KMS-11 (cell line): ENCODE results near the gene ZSCAN1.

ENCODE experiments used
- H2AFZ ChIP-seq: fragments of 200-600 bp; sonication (generic); 2 replicates; pipeline ENCODE4 v1.6.1; 2016; ENCODE audit warnings: antibody characterized with exemption, mixed run types, low read depth
- H3K27ac ChIP-seq: fragments of 200-600 bp; sonication (generic); 2 replicates; pipeline ENCODE4 v1.6.1; 2016; ENCODE audit warnings: mild to moderate bottlenecking, mixed run types
- H3K27me3 ChIP-seq: fragments of 200-600 bp; sonication (generic); 2 replicates; pipeline ENCODE4 v1.6.1; 2017; ENCODE audit warnings: mild to moderate bottlenecking, low read depth, mixed run types, moderate library complexity; ENCODE audit not compliant: insufficient read depth
- H3K36me3 ChIP-seq: fragments of 200-600 bp; sonication (generic); 2 replicates; pipeline ENCODE4 v1.6.1; 2017; ENCODE audit warnings: mild to moderate bottlenecking, mixed run types; ENCODE audit not compliant: insufficient read depth
- H3K4me1 ChIP-seq: fragments of 200-600 bp; sonication (generic); 2 replicates; pipeline ENCODE4 v1.6.1; 2016; ENCODE audit warnings: mild to moderate bottlenecking, low read depth, mixed run types; ENCODE audit not compliant: poor library complexity, severe bottlenecking
- H3K4me2 ChIP-seq: fragments of 200-600 bp; sonication (generic); 2 replicates; pipeline ENCODE4 v1.7.0; 2016; ENCODE audit warnings: mild to moderate bottlenecking, mixed run types
- H3K4me3 ChIP-seq: fragments of 200-600 bp; sonication (generic); IDR thresholded peaks from 2 replicates; pipeline ENCODE4 v1.6.1; 2017; ENCODE audit warnings: low read depth, low read length, mixed read lengths; ENCODE audit not compliant: insufficient read depth
- H3K79me2 ChIP-seq: fragments of 200-600 bp; sonication (generic); 2 replicates; pipeline ENCODE4 v1.6.1; 2016; ENCODE audit warnings: low read depth, mixed run types; ENCODE audit not compliant: insufficient read depth
- H3K9ac ChIP-seq: fragments of 200-600 bp; sonication (generic); 2 replicates; pipeline ENCODE4 v1.6.1; 2016; ENCODE audit warnings: mild to moderate bottlenecking, mixed run types
- H4K20me1 ChIP-seq: fragments of 200-600 bp; sonication (generic); 2 replicates; pipeline ENCODE4 v1.6.1; 2016; ENCODE audit warnings: mild to moderate bottlenecking, mixed run types; ENCODE audit not compliant: insufficient read depth
- TF ChIP-seq, protein P1 (sequence below): fragments of 200-600 bp; sonication (generic); conservative IDR thresholded peaks from 2 replicates; pipeline ENCODE4 v1.6.1; 2017; ENCODE audit warnings: low read depth, mild to moderate bottlenecking, antibody characterized with exemption, low read length, moderate library complexity, mixed read lengths

ZSCAN1 gene

GRCh38 chr19:58045411-58046050 is 11.7 kb downstream of the ZSCAN1 start:
- Histone ChIP-seq H3K4me3 (no peak overlapping the region), H3K9ac (no peak overlapping the region), H3K4me2 (no peak overlapping the region), H4K20me1 (no peaks in the 10 kb centered on the region), H3K27ac (no peak overlapping the region), H3K79me2 (no peaks in the 10 kb centered on the region), H3K4me1 (no peaks in the 10 kb centered on the region), H3K36me3 (no peaks in the 10 kb centered on the region), H2AFZ (no peak overlapping the region), H3K27me3 (peaks cover 7% of the 10 kb centered on the region; the same call in 1 of the 2 replicates)
- TF ChIP-seq, protein P1, sequence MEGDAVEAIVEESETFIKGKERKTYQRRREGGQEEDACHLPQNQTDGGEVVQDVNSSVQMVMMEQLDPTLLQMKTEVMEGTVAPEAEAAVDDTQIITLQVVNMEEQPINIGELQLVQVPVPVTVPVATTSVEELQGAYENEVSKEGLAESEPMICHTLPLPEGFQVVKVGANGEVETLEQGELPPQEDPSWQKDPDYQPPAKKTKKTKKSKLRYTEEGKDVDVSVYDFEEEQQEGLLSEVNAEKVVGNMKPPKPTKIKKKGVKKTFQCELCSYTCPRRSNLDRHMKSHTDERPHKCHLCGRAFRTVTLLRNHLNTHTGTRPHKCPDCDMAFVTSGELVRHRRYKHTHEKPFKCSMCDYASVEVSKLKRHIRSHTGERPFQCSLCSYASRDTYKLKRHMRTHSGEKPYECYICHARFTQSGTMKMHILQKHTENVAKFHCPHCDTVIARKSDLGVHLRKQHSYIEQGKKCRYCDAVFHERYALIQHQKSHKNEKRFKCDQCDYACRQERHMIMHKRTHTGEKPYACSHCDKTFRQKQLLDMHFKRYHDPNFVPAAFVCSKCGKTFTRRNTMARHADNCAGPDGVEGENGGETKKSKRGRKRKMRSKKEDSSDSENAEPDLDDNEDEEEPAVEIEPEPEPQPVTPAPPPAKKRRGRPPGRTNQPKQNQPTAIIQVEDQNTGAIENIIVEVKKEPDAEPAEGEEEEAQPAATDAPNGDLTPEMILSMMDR, result no peak

GRCh38 chr19:58046856-58047255 is 13.0 kb downstream of the ZSCAN1 start:
- H3K27me3 ChIP-seq, result peaks cover 2% of the 10 kb centered on the region; the same call in 1 of the 2 replicates
- no peak overlapping the region for H3K4me3 ChIP-seq
- no peak overlapping the region for H2AFZ ChIP-seq
- H3K4me1 ChIP-seq, result no peaks in the 10 kb centered on the region
- no peaks in the 10 kb centered on the region for H3K36me3 ChIP-seq
- H3K79me2 ChIP-seq, result no peaks in the 10 kb centered on the region
- H3K4me2 ChIP-seq, result no peak overlapping the region
- no peak overlapping the region for H3K27ac ChIP-seq
- H4K20me1 ChIP-seq, result no peaks in the 10 kb centered on the region
- H3K9ac ChIP-seq, result no peak overlapping the region
- TF ChIP-seq, protein P1, result no peak

GRCh38 chr19:58047672-58048071 is 13.8 kb downstream of the ZSCAN1 start:
- Histone ChIP-seq H3K4me3 (no peak overlapping the region), H3K9ac (no peak overlapping the region), H4K20me1 (no peaks in the 10 kb centered on the region), H3K79me2 (no peaks in the 10 kb centered on the region), H3K4me1 (no peaks in the 10 kb centered on the region), H2AFZ (no peak overlapping the region), H3K27ac (no peak overlapping the region), H3K27me3 (peaks cover 2% of the 10 kb centered on the region; the same call in 1 of the 2 replicates), H3K4me2 (no peak overlapping the region), H3K36me3 (no peaks in the 10 kb centered on the region)
- TF ChIP-seq, protein P1, result no peak

DNA sequence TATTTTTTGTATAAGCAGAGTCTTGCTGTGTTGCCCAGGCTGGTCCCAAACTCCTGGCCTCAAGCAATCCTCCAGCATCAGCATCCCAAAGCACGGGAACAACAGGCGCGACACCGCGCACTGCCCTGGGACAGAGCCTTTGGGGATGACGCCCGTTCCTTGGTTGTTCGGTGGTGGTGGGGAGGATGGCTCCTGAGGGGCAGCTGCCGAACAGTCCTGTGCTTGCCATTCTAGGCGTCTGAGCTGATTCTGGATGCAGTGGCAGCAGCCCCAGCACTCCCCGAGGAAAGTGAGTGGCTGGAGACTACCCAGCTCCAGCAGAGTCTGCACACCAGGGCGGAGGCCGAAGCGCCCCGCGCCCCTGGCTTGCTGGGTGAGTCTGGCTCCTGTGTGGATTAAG is 18.4 kb downstream of the ZSCAN1 start:
- Histone ChIP-seq H3K36me3 (no peaks in the 10 kb centered on the region), H3K4me2 (no peak overlapping the region), H3K27ac (no peak overlapping the region), H3K4me1 (no peaks in the 10 kb centered on the region), H3K27me3 (no peaks in the 10 kb centered on the region; the same call in 1 of the 2 replicates), H2AFZ (no peak overlapping the region), H3K9ac (no peak overlapping the region), H3K4me3 (no peak overlapping the region), H3K79me2 (no peaks in the 10 kb centered on the region), H4K20me1 (no peaks in the 10 kb centered on the region)
- TF ChIP-seq, protein P1, result no peak
